HG02840 (cell line): Measurements from ENCODE around the gene SMPD4.
"Not testable (repeated sequence)": the region's sequence is repeated elsewhere in the genome, so short reads cannot be mapped to it uniquely, and the experiment has no call there.

Experiments used
- ATAC-seq: cut with Tn5 transposase; IDR thresholded peaks from one replicate; pipeline ENCODE4 v1.9.1; 2021; ENCODE audit warnings: mild to moderate bottlenecking, moderate library complexity, moderate number of reproducible peaks; ENCODE audit not compliant: unreplicated experiment, low FRiP score

SMPD4 gene

DNA sequence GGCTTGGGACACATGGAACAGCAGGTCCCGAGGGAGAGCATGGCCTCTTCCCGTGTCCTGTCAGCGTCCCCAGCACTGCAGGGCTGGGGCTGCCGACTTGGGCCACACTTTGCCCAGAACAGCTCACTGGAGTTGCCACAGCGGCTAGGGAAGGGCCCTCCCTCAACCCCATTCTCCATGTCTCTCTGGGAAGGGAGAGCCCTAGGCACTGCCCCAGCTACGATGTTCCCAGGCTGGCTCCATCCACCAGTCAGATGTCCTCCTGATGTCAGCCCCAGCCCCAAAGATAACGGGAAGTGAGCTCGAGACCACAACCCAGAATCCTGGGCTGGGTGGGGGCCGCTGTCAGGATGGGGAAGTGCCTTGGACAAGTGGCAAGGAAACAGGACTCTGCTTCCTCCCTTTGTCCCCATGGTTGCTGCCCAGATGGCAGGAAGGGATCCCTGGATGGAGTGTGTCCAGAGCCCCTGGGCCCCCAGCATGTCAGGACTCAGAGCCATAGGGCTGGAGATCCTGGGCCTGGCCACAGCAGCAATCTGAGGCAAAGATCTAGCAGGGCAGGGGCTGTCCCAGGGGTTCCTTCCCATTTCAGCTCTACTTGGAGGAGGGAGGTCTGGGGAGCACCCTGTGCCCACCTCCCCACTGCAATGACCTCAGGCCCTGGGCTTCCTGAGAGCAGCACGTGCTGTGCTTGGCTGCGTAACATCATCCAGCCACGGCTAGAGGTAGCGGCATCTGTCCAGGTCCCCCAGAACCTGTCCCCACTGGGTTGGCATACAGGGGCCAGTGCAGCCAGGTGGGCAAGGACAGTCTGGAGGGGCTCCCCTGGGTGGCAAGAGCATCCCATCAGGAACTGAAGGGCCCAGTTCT, 38.8 kb downstream of the SMPD4 start:
- ATAC-seq = not testable (repeated sequence)

DNA sequence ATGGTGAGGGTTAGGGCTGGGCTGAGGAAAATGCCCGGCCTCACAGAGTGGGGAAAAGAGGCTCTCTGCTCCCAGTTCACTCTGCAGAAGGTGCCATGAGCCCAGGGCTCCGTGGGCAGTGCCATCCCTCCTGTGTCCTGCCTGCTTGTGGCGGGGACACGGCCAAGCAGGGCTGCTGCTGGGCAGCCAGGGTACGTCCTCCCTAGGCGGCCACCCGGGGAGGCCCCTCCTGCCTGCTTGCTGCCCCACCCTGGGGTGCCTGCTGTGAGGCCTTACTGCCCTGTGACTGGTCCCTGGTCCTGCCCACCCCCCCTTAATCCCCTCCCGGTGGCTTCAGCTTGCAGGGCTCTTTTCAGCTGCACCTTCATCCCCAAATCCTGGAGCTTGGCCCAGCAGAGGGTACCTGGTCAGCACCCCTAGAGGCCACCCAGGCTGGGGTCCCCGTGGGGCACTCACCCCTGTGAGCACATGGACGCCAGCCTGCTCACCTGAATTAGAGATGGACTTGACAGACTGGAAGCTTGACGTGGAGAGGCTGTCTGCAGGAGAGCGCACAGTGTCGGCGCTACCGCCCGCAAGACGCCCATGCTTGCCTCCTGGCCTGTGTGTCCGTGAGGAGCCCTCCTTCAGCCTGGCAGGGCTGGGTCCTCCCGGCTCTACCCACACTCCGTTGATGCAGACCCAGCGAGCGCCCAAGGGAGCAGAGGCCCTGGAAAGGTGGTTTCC, 39.6 kb downstream of the SMPD4 start:
- ATAC-seq = not testable (repeated sequence)

DNA sequence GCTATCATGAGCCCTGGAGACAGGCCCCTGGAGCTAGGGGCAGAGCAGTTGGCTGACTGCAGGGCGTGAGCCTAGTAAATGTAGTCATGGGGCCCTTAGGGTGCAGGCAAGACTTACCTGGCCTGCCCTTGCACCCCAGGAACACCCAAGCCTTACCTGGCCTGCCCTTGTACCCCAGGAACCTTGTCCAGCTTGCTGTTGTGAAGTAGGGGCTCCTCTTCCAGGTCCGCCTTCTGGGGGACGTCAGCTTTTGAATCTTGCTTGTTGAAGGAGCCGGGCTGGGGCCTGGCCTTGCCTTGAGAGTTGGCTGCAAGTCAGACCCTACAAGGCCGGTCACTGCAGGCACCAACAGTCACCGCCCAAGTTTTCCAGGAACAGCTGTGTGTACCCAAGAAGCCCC, 40.4 kb downstream of the SMPD4 start:
- ATAC-seq = not testable (repeated sequence)

DNA sequence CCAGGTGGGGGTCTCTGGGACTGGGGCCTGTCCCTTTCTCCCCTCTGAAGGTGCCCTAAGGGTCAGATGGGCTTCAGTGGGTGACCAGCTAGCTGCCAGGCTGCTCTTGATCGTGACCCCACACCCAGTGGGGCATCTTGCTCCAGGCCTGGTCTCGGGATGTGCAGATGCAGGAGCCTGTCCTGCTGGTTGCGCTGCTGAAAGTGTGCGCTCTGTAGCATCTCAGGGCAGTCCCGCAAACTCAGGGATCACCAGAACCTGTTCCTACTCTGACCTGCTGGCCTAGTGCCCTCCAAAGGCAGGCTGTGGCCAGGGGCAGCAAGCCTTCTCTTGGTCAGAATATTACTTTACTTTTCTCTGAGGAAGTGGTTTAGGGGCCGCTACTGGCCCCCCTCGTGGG, 40.9 kb downstream of the SMPD4 start:
- not testable (repeated sequence) for ATAC-seq

DNA sequence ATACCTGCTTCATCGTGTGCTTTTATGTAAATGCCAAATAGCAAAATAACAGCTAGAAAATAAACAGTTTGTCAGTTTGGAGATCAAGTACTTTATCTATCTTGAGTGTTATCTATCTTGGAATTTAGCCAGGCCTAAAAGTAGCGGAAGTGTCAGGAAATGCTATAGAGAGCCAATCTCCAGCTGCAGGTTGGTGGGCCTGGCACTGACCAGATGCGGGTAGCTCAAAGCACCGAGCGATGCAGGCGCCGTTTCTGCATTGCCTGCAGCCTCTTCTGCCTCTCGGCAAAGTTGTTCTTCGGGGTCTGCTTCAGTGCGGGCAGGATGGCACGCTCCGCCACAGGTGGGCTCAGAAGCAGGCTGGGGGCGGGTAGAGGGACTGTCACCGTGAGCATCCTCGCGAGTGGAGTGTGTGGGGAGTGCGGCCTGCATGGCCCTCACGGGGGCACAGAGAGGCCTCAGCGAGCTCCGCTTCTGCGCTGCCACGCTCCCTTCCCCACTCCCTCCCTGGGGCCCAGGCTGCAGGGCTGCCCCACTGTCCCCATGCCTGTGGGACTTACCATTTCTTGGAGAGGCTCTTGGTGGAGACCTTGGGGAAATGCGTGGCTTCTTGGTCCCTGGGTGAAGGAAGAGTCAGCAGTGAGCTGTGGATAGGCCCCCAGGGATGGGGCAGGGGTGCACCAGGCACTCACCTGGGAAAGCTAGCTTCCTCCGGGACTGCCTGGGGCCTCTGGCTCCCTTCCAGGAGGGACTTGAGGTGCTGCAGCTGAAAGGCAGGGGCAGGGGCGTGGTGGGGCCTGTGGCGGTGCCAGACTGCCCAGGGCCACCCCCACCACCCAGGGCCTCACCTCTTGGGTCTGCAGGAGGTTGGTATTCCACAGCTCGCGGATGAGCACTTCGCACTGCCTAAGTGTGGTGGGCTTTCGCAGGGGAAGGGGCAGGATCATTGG, 41.8 kb downstream of the SMPD4 start:
- not testable (repeated sequence) for ATAC-seq

DNA sequence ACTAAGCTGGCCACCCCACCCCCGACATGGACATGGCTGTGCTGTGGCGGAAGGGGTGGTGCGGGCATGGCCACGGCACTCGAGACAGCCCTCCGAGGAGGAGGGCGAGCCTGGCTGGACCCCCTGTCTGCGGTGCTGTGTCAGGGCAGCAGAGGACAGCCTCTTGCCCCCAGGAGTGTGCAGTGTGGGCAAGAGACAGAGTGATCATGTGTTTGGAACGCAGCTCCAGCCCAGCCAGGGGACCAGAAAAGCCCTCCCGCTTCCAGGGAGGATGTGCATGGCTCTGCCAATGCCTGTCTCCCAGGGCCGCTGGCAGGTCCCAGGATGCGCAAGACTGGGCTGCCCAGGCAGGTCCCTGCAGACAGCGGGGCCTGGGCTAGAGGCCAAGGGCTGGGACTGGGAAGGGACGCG, 42.6 kb downstream of the SMPD4 start:
- ATAC-seq = not testable (repeated sequence)

DNA sequence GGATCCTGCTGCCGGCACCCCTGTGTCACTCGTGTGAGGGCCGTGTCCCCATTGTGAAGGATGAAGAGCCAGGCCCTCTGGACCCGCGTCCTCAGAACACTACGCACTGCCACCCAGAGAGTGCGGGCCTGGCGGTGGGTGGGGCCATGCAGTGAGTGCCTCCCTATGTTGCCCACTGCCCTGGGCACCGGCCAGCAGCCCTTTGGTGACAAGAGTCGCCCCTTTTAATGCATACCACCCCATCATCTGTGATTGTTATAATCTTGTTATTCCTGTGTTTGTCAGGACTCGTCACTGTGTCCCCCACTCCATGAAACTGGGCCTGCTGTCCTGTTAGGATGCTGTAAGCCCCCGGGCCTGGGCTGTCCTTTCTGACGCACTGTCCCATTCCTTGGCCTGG, 43.1 kb downstream of the SMPD4 start:
- ATAC-seq = not testable (repeated sequence)

DNA sequence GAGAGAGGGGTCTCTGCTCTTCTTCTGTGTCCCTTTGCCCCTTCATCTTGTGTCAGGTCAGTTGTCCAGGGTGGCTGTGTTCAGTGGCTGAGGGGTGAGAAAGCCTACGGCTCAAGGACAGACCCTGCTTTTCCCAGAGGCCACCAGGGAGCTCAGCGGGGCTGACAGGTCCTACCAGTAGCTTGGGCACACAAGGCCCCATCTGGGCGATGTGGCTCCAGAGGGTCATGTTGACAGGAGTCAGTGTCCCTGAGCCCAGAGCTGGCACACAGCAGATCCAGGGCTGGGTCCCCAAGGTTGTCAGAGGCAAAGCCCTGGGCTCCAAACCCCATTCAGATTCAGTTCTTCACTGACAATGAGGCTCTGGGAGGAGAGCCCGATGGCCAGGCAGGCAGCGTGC, 44.3 kb downstream of the SMPD4 start:
- not testable (repeated sequence) for ATAC-seq

DNA sequence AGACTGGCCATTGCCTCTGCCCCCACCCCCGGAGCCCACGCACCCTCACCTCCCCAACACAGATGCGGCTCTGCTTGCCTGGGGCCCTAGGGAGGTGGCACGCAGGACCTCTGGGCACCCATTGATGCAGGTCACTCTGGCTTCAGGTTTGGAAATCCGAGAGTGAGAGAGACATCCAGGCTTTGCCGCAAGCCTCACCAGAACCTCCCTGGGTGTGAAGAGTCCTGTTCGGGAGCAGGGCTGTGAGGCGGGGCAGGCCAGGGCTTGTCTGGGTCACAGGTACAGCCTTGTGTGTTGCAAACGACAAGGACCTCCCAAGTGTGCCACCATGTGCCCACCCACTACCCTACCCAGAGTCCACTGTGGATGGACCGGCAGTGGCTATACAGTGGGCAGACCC, 44.9 kb downstream of the SMPD4 start:
- ATAC-seq = not testable (repeated sequence)

DNA sequence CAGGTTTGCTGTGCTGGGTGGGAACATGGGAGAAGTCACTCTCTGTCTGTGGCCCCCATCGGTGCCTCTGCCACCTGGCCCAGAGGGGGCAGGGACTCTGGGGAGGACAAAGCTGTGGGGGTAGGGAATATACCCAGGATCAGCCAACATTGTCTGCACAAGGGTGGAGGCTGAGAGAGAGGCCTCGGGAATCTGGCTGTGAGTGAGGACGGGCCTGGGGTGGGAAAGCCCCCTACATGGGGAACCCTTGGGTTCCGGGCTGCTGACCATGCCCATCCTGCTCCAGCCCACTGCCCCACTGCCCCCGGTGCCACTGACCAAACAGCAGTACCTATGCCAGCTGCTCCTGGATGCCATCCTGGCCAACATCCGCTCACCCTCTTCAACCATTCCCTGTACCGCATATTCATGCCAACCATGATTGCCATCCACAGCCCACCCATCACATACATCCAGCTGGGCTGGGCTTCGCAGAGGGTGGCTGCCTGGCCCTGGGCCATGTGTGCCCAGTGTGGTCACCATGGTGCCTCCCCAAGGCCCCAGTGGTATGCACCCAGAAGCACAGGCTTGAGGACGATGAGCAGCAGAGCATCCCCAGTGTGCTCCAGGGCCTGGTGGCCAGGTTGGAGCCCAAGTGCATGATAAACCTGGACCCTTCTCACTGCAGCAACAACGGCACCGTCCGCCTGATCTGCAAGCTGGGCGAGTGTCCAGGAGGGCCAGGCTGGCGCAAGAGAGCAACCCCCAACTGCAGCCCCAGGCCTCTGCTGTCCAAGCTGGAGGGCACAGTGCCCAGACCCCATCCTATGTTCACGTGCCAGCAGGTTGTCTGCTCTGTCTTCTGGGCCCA, 45.5 kb downstream of the SMPD4 start:
- no peak for ATAC-seq

DNA sequence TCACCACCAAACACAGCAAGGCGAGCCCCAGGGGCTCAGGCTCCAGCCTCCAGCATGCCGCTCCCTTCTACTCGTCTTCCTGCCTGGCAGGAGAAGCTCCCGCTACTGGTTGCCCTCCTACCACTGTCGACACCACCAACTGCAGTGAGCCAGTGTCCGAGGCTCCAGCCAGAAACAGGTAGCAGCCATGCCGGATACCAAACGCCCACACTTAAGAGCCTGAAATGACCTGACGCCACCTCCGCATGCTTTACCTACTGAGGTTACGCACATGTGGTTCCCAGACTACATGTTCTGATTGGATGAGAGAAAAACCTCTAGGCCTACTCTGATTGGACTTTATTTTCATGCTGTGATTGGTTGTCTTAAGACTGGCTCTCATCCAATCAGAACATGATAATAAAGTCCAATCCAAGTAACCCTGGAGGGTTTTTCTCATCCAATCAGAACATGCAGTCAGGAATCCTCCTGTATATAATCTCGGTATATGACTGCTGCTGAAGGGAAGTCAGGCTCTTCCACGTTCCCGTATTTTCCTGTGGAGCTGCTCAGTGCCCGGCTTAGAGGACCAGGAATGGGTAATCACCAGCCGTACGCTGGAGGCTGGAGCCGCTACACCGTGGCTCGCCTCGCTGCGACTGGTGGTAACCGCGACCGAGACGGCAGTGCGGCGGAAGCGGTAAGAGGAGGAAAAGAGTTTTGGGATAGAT, 52.1 kb downstream of the SMPD4 start, which contains the start of gene POTEF:
Gene POTEF, minus strand, starts transcription at position 103 of the 710 bp plus-strand sequence. CDS start 8,707 bp downstream, outside the sequence.
- ATAC-seq = not testable (repeated sequence)

DNA sequence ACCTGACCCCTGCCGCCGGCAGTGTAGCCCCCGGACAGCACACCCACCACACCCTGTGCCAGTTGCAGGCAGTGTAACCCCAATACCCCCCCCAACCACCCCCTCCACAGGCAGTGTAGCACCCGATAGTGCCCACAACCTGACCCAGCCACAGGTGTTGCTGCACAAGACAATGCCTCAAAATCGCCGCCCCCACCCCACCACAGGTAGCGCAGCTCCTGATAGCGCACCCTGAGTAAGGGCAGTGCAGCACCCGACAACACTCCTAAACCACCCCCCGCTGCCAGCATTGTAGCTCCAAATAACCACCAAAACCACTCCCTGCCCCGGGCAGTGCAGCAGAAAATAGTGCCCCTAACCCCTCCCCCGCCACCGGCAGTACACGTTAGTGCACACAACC, 52.9 kb downstream of the SMPD4 start:
- not testable (repeated sequence) for ATAC-seq

DNA sequence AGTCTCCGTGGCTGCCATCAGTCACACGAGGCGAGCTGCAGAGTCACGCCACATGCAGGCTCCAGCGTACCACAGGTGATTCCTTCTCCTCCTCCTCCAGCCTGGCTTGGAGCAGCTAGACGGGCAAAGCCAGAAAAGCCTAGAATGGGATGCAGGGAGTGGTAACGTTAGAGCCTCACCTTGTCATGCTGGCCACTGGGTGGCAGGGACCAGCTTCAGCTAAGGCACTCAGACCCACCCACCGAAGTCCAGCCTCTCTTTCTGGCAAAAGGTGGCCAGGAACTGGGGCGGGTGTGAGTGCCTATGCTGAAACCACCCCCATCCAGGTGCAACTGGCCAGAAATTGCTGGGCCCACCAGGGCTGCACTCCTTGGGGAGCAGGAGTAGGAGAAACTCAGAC, 53.7 kb downstream of the SMPD4 start:
- not testable (repeated sequence) for ATAC-seq

DNA sequence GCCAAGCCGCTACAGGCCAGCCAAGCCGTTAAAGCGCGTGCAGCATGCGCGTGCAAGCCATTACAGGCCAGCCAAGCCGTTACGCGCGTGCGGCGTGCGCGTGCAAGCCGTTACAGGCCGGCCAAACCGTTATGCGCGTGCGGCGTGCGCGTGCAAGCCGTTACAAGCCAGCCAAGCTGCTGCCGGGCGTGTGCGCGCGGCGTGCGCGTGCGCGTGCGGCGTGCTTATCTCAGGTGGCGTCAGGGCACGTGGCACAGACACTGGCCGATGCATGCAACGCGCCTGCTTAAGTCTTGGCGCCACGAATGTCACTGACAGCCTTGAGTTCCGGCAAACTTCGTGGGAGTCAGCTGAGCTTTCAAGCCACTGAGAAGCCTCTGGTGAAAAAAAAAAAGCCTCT, 60.5 kb downstream of the SMPD4 start:
- ATAC-seq = not testable (repeated sequence)

DNA sequence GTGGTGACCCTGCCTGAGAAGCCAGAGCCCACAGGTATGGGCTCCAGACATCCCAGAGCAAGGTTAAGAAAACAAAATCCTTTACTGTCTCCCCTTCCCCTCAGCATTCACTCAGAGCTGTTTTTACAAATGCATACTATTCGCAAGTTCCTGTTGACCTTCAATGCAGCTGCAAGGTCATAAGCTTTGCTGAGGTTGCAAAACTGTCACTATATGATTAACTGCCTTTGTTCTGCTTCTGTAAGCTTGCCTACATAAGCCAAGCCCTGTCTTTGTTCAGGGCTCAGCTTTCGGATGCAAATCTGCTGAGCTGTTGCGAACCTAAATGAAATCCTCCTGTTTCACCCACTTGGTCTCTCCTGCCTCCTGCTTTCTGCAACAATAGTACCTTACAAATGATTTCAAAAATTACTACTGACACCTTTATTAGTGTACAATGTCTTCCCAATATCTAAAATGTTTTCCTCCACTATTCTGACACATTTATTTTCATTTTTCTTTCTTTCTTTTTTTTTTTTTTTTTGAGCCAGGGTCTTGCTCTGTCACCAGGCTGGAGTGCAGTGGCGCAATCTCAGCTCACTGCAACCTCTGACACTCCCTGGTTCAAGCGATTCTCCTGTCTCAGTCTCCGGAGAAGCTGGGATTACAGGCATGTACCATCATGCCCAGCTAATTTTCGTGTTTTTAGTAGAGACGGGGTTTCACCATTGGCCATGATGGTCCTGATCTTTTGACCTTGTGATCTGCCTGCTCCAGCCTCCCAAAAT, 78.6 kb downstream of the SMPD4 start:
- ATAC-seq = not testable (repeated sequence)
